Hematopoietic multipotent progenitor cell treated with erythropoietin and hydrocortisone succinate and interleukin-3 and kit ligand, for 6 days (in vitro differentiated cells): ENCODE results near the gene TNFAIP6.
"Not testable (repeated sequence)": the region's sequence is repeated elsewhere in the genome, so short reads cannot be mapped to it uniquely, and the experiment has no call there.

ENCODE experiments used
- DNase-seq: peaks from one replicate; pipeline ENCODE4 v3.0.0-alpha.2; 2015

TNFAIP6 gene

GRCh38 chr2:151357359-151357758 is at the start of gene TNFAIP6:
TNFAIP6 (plus strand) TSS chr2:151357592; CDS start chr2:151357667, 75 bp downstream.
- DNase-seq, result peak; percentile 49

DNA sequence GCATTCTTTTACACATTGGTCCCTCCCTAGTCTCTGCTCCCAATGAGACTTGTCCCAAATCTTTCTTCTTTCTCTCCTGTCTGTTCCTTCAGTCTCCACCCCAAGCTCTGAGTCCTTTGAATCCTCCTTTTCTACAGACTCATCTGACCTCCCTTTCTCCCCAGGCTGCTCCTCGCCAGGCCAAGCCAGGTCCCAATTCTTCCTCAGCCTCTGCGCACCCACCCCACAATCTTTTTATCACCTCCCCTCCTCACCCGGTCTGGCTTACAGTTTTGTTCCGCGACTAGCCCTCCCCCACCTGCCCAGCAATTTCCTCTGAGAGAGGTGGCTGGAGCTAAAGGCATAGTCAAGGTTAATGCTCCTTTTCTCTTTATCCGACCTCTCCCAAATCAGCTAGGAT is 47.1 kb upstream of the TNFAIP6 start:
- not testable (repeated sequence) for DNase-seq

DNA sequence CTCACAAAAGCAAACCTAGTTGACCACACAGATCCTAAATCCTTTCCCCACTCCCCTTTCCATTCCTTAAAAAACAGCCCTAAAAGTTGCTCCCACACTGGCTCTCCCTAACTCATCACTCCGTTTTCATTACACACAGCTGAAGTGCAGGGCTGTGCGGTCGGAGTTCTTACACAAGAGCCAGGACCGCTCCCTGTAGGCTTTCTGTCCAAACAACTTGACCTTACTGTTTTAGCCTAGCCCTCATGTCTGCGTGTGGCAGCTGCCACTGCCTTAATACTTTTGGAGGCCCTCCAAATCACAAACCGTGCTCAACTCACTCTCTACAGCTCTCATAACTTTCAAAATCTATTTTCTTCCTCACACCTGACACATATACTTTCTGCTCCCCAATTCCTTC is 45.0 kb upstream of the TNFAIP6 start:
- not testable (repeated sequence) for DNase-seq

- DNase-seq, result no peak
Observed at GRCh38 chr2:151315381-151315903, 42.0 kb upstream of the TNFAIP6 start.

DNA sequence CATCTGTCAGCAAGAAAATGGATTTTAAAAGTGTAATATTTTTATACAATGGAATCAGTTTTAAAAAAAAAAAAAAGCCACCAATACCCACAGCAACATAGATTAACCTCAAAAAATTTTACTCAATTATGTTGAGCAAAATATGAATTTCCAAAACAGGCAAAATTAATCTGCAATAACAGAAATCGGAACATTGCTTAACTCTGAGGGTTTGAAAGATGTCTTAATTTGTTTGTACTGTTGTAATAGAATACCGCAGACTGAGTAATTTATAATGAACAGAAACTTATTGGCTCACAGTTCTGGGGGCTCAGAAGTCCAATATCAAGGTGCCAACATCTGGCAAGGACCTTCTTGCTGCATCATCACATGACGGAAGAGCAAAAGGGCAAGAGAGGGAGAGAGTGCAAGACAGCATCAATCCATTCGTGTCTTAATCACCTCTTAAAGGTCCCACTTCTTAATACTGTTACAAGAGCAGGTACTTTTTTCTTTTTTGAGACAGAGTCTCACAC is 31.8 kb upstream of the TNFAIP6 start:
- DNase-seq, result peak; percentile 14

- no peak for DNase-seq
Observed at GRCh38 chr2:151326554-151326953, 30.8 kb upstream of the TNFAIP6 start.

DNA sequence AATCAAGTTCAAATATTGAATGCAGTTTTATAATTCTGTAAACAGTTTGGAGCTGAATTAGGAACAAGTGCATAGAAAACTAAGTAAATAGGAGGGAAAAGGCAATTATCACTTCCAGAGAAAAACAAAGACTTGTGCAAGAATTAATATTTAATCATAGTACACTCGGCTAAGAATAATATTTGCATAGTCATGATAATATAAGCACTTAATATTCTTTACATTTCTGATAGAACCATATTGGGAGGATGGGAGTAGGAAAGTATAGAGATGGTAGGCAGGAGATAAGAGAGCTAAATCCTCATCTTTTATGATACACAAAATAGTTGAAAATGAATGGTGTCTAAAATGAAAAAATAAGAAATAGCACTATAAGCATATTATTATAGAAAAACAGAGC is 27.4 kb upstream of the TNFAIP6 start:
- DNase-seq, result no peak

DNA sequence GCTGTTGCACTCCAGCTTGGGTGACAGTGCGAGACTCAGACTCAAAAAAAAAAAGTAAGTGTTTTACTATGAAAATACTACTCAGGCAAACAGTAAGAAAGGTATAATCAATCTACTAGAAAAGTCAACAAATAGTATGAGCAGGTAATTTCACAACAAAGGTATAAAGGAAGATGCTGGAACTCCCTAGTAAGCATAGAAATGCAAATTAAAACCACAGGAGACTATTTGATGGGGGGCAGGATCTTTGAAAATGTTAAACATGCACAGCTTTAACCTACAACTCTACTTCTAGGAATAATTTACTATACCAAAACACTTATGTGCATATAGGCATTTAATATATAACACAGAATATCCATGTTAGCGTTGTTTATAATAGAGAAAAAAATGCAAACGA is 24.3 kb upstream of the TNFAIP6 start:
- DNase-seq, result no peak

GRCh38 chr2:151334082-151334815 is 23.1 kb upstream of the TNFAIP6 start:
- DNase-seq, result peak; percentile 52

DNA sequence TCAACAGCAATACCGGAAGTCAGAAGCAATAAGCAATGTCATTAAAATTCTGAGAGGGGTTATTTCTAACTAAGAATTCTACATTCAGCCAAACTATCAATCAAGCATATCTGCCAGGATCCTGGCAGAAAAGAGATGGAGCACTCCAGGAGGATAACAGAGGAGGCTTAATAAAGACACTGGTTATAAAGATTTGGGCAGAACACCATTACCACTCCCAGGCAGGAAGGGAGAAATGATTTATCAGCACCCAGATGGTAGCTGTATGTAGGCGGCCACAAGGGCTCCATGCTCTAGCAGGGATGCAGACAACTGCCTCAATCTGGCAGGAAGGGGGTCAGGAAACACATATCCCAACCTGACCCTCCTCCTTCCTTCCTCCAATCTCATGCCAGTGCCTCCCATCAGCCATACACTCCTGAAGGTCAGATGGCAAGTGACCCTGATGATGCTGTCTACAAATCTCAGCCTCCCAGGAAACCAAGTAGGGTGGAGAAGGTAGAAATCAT is 20.5 kb upstream of the TNFAIP6 start:
- DNase-seq, result peak; percentile 20

- no peak for DNase-seq
Observed at GRCh38 chr2:151337643-151338042, 19.7 kb upstream of the TNFAIP6 start.

DNA sequence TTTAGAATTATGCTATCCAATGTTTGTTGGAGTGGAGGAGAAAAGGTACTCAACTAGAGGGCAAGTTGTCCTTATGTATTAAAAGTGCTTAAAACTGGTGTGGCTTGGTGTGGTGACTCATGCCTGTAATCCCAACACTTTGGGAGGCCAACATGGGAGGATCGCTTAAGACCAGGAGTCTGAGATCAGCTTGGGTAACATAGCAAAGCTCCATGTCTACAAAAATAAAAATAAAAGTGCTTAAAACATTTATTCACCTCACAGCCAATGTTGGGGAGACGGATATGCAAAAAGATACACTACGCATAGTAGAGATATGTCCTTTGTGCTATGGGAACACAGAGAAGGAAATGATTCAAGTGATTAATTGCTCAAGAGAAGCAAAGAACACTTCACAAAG is 19.3 kb upstream of the TNFAIP6 start:
- DNase-seq, result no peak

GRCh38 chr2:151343073-151343472 is 14.3 kb upstream of the TNFAIP6 start:
- DNase-seq, result no peak

DNA sequence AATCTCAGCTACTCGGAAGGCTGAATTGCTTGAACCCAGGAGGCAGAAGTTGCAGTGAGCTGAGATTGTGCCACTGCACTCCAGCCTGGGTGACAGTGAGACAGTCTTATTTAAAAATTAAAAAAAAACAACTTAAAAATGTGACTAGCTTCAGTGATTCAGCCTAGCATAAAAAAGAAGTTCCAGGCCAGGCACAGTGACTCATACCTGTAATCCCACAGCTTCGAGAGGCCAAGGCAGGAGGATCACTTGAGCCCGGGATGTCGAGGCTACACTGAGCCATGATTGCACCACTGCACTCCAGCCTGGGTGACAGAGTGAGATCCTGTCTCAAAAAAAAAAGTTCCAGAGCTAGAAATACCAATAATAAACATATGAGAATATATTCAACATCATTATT is 13.2 kb upstream of the TNFAIP6 start:
- DNase-seq, result not testable (repeated sequence)

GRCh38 chr2:151344906-151345305 is 12.5 kb upstream of the TNFAIP6 start:
- no peak for DNase-seq

GRCh38 chr2:151347294-151347693 is 10.1 kb upstream of the TNFAIP6 start:
- no peak for DNase-seq

GRCh38 chr2:151347906-151348305 is 9.5 kb upstream of the TNFAIP6 start:
- peak; percentile 58 for DNase-seq

DNA sequence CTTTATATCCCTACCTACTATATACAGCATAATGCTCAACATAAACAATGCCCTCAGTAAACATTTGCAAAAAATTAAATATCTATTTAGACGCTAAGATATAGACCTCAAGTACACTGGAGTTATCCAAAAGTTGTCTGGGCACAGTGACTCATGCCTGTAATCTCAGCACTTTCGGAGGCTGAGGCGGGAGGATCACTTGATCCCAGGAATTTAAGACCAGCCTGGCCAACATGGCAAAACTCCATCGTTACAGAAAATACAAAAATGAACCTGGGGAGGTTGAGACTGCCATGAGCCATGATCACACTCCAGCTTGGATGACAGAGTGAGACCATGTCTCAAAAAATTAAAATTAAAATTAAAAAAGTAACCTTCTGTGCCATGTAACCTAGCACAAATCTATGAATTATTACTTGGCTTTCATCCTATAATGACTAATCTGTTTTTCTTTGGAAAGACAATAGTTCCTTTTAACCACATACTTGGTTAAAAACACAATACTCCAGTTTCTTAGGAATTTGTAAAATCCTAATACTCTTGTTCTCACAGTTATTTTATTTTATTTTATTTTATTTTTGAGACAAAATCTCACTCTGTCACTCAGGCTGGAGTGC is 6.7 kb upstream of the TNFAIP6 start:
- no peak for DNase-seq

DNA sequence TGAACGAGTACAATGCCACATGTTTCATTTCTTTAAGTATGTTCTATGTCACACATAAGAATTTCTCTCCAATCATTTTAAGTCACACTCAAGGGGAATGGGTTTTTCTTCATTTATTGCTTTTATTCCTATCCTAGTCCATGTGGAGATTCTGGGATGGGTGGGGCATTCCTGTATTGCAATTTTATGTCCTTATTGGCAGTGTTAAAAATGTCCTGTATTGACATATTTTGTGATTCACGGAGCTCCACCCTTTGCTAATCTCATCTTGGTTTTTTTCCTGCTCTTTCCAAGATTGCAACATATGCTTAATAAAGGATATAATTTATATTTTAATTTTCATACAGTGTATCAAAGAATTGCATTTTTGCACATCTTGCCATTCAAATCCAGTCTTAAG is 3.4 kb upstream of the TNFAIP6 start:
- DNase-seq, result no peak

GRCh38 chr2:151354807-151355206 is 2.6 kb upstream of the TNFAIP6 start:
- peak; percentile 25 for DNase-seq

DNA sequence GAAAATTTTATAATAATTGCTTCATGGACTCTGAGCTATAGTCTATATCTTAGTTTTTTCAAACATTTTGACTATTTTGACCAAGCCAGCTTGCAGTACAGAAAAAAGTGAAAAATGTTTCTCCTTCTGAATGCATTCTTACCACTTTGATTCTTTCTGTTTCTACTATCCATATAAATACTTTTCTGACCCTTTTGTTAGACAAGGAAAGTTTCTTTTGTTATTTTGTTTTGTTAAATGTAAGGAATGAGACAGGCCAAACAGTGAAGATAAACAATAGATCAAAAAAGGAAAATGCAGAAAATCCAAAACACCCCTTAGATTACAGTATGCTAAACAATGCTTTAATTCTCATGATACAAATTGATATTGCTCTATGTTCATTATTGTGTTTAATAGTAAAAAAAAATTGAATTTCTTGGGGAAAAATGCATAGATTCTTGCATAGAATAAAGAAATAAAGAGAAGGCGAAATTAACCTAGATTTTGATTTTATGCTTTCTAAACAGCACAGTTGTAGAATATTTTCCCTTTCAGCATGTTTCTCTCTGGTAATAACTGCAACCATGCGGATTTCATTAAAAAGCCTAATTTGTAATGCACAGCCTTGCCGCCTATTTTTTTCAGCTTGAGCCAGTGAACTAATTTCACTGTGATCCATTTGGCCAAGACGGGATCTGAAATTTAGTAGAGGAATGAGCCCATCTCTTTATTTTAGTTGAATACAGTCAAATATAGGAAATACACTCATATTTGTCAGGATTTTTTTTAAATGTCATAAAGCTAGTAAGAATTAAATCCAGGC is 976 bp downstream of the TNFAIP6 start:
- no peak for DNase-seq

- DNase-seq, result no peak
Observed at GRCh38 chr2:151359768-151360461, 2.5 kb downstream of the TNFAIP6 start.
